CD14-positive monocyte (primary cell): ENCODE results near the gene RABGAP1. TPM values are rescaled to one million over a fixed set of nuclear protein-coding genes. Genes with fewer than 3 reads are reported as not detected.

Experiments
- DNase-seq, 3 donors: peaks; one replicate each; pipeline ENCODE4 v3.0.0-alpha.2; 2011 to 2022
- H2AFZ ChIP-seq: 2 replicates; pipeline ENCODE4 v1.6.0; 2012; ENCODE audit warnings: mild to moderate bottlenecking, low read depth, low read length, inconsistent platforms; ENCODE audit not compliant: insufficient read depth, poor library complexity, severe bottlenecking
- H3K27ac ChIP-seq, 2 donors: 1 replicate in 1 of 2; 2 replicates in 1 of 2; pipeline ENCODE4 v1.5.1; 2012 to 2013; ENCODE audit warnings: low read length in 2 of 2, control low read depth in 1 of 2, inconsistent platforms in 1 of 2, low read depth in 1 of 2, mild to moderate bottlenecking in 1 of 2
- H3K27me3 ChIP-seq, 2 donors: one replicate each; pipeline versions ENCODE4 v1.6.0 to v1.6.1; 2011 to 2013; ENCODE audit warnings: low read length in 2 of 2; ENCODE audit not compliant: control insufficient read depth in 2 of 2, insufficient read depth in 2 of 2
- H3K36me3 ChIP-seq, 2 donors: replicated peaks in 1 of 2; 1 replicate in 1 of 2; 2 replicates in 1 of 2; pipeline versions ENCODE4 v1.5.1 to v1.6.1; 2012 to 2013; ENCODE audit warnings: low read length in 2 of 2, control low read depth in 1 of 2, inconsistent platforms in 1 of 2, mild to moderate bottlenecking in 1 of 2; ENCODE audit not compliant: insufficient read depth in 2 of 2, control insufficient read depth in 1 of 2
- H3K4me1 ChIP-seq, 2 donors: 1 replicate in 1 of 2; 2 replicates in 1 of 2; pipeline versions ENCODE4 v1.5.1 to v1.6.1; 2012 to 2013; ENCODE audit warnings: low read length in 2 of 2, control low read depth in 1 of 2, inconsistent platforms in 1 of 2, mild to moderate bottlenecking in 1 of 2, moderate library complexity in 1 of 2; ENCODE audit not compliant: insufficient read depth in 2 of 2, control insufficient read depth in 1 of 2
- H3K4me2 ChIP-seq: replicated peaks from 2 replicates; pipeline ENCODE3; 2012; ENCODE audit warnings: low read length, moderate library complexity, mild to moderate bottlenecking; ENCODE audit not compliant: poor library complexity, severe bottlenecking; ENCODE audit errors: extremely low read depth
- H3K4me3 ChIP-seq, 3 experiments: fragments of 200-600 bp in 1 of 3; sonication (generic) in 1 of 3; replicated peaks in 1 of 3; 1 replicate in 2 of 3; 2 replicates in 1 of 3; pipeline ENCODE4 v1.5.1; 2011 to 2013; ENCODE audit warnings: low read length in 3 of 3, mild to moderate bottlenecking in 3 of 3, control low read depth in 2 of 3, low read depth in 2 of 3, inconsistent platforms in 1 of 3, moderate library complexity in 1 of 3
- H3K79me2 ChIP-seq: 2 replicates; pipeline ENCODE4 v1.6.0; 2012; ENCODE audit warnings: mild to moderate bottlenecking, control low read depth, inconsistent platforms, low read length, moderate library complexity; ENCODE audit not compliant: insufficient read depth
- H3K9ac ChIP-seq: 2 replicates; pipeline ENCODE4 v1.6.0; 2017; ENCODE audit warnings: low read length, mild to moderate bottlenecking; ENCODE audit not compliant: insufficient read depth, poor library complexity, severe bottlenecking
- H3K9me3 ChIP-seq, 2 donors: replicated peaks in 1 of 2; 1 replicate in 1 of 2; 2 replicates in 1 of 2; pipeline versions ENCODE4 v1.5.1 to v1.6.1; 2012 to 2013; ENCODE audit warnings: low read length in 2 of 2, control low read depth in 1 of 2; ENCODE audit not compliant: control insufficient read depth in 1 of 2, insufficient read depth in 1 of 2
- H4K20me1 ChIP-seq: 2 replicates; pipeline ENCODE4 v1.6.0; 2012; ENCODE audit warnings: mild to moderate bottlenecking, low read length, control low read depth, moderate library complexity; ENCODE audit not compliant: insufficient read depth
- H3K27ac Mint-ChIP-seq, 7 donors: one replicate each; pipeline ENCODE4 v1.8.0; 2020; ENCODE audit warnings: mild to moderate bottlenecking in 7 of 7, mixed read lengths in 7 of 7, moderate library complexity in 6 of 7, inconsistent platforms in 2 of 7
- H3K27me3 Mint-ChIP-seq, 3 donors: one replicate each; pipeline ENCODE4 v1.8.0; 2021 to 2022; ENCODE audit warnings: low read depth in 3 of 3, mild to moderate bottlenecking in 3 of 3, mixed read lengths in 3 of 3, moderate library complexity in 3 of 3, inconsistent platforms in 1 of 3
- H3K36me3 Mint-ChIP-seq, 2 donors: one replicate each; pipeline ENCODE4 v1.8.0; 2020; ENCODE audit warnings: mixed read lengths in 2 of 2, inconsistent platforms in 1 of 2, mild to moderate bottlenecking in 1 of 2
- H3K4me1 Mint-ChIP-seq: one replicate; pipeline ENCODE4 v1.8.0; 2020; ENCODE audit warnings: mild to moderate bottlenecking, mixed read lengths
- H3K4me3 Mint-ChIP-seq, 2 donors: one replicate each; pipeline ENCODE4 v1.8.0; 2020; ENCODE audit warnings: mild to moderate bottlenecking in 2 of 2, mixed read lengths in 2 of 2, moderate library complexity in 1 of 2
- H3K9me3 Mint-ChIP-seq, 7 donors: one replicate each; pipeline ENCODE4 v1.8.0; 2020 to 2022; ENCODE audit warnings: mixed read lengths in 7 of 7, mild to moderate bottlenecking in 6 of 7, moderate library complexity in 6 of 7, inconsistent platforms in 2 of 7
- CTCF ChIP-seq: fragments of 200-600 bp; IDR thresholded peaks from one replicate; pipeline ENCODE4 v1.8.0; 2022; ENCODE audit warnings: antibody characterized with exemption, mild to moderate bottlenecking
- WGBS: methylation state at CpG from one replicate; pipeline ENCODE4 v1.1.5; 2013; ENCODE audit warnings: missing lambda C conversion rate; ENCODE audit not compliant: insufficient coverage; 5-methylcytosine and 5-hydroxymethylcytosine counted together
- intact Hi-C, 2 donors: fragments of 100-400 bp; cut with micrococcal nuclease; formaldehyde crosslinking; loops; one replicate each; pipeline versions ENCODE4 v1.15.0 to v1.15.1; 2023
- polyA plus RNA-seq, 3 donors: library from polyadenylated mRNA; depleted of rRNA in 1 of 3; unstranded in 2 of 3; stranded (reverse) in 1 of 3; fragments of 300-500 nt in 2 of 3; fragments of >200 nt in 1 of 3; fragmentation: Illumina TruSeq in 2 of 3; gene quantifications; 1 replicate in 2 of 3; 2 replicates in 1 of 3; pipeline ENCODE4 v1.2.3, GENCODE V29; 2012 to 2021
- small RNA-seq: library from RNA; depleted of rRNA; stranded (forward); fragments of <200 nt; gene quantifications from one replicate; pipeline ENCODE3, GENCODE V24; 2012; ENCODE audit warnings: low read depth; ENCODE audit not compliant: insufficient read length

Gene RABGAP1
- polyA plus RNA-seq, 3 donors: 14.7 to 24.1 (median 19.3) TPM

GRCh38 chr9:123150708-123151503 is 210.1 kb downstream of the RABGAP1 start:
- Histone ChIP-seq H4K20me1 (no peaks in the 10 kb centered on the region), H3K4me1 (no peaks in the 10 kb centered on the region), H2AFZ (no peak overlapping the region), H3K79me2 (no peaks in the 10 kb centered on the region), H3K27ac (no peak overlapping the region), H3K9ac (no peak overlapping the region), H3K36me3 (no peaks in the 10 kb centered on the region), H3K4me2 (no peak overlapping the region), H3K27me3 (no peaks in the 10 kb centered on the region), H3K4me3 (no peak overlapping the region), H3K9me3 (no peaks in the 10 kb centered on the region)
- intact Hi-C loops: no loop called here
- Mint-ChIP-seq H3K9me3 (peaks cover 0 to 4% (median 0%) of the 10 kb centered on the region in 7 donors), H3K27ac (no peak overlapping the region), H3K4me1 (no peaks in the 10 kb centered on the region), H3K4me3 (no peak overlapping the region), H3K27me3 (peaks cover 0 to 2% (median 0%) of the 10 kb centered on the region in 3 donors), H3K36me3 (peaks cover 0 to 2% of the 10 kb centered on the region in 2 donors)
- DNase-seq: no peak
- WGBS: 100% methylated on average over 4 of the region's 5 CpGs
- no peak for TF ChIP-seq CTCF

Small RNAs within 50 kb of the gene (small RNA-seq; reads per million reads assigned to genes)
- gene GPR21 (not detected), gene RNY1P15 (not detected)

Other genes with a start within 250 kb of the RABGAP1 start
- not detected for gene OR1L4, start 217.0 kb upstream of the RABGAP1 start, polyA plus RNA-seq
- gene OR1L6, start 198.7 kb upstream of the RABGAP1 start, polyA plus RNA-seq: not detected
- not detected for gene OR5C1, start 152.1 kb upstream of the RABGAP1 start, polyA plus RNA-seq
- not detected for gene OR1K1, start 140.9 kb upstream of the RABGAP1 start, polyA plus RNA-seq
- 1 to 10 TPM; 3.3 to 8.2 (median 7.2) TPM for gene PDCL, start 112.4 kb upstream of the RABGAP1 start, polyA plus RNA-seq
- 10 to 100 TPM; 11.3 to 24.6 (median 11.8) TPM for gene RC3H2, start 35.7 kb upstream of the RABGAP1 start, polyA plus RNA-seq
- gene ZBTB6, start 27.7 kb upstream of the RABGAP1 start, polyA plus RNA-seq: 1 to 10 TPM in 2 of 3 donors, under 1 TPM in 1; 0.64 to 1.7 (median 1.5) TPM
- gene ZBTB26, start 9.5 kb upstream of the RABGAP1 start, polyA plus RNA-seq: 1 to 10 TPM in 1 of 3 donors, under 1 TPM in 2; 0.42 to 5.1 (median 0.48) TPM
- gene GPR21, start 92.6 kb downstream of the RABGAP1 start, polyA plus RNA-seq: under 1 TPM in 1 of 3 donors, not detected in 2; 0.39 TPM